PC-3 (cell line): ENCODE data around the gene HNRNPF. TPM values are rescaled to one million over a fixed set of nuclear protein-coding genes. Genes with fewer than 3 reads are reported as not detected.

Source experiments
- ATAC-seq: fragments of 200-7000 bp; cut with Tn5 transposase; 2 replicates; pipeline ENCODE4 v1.9.1; 2020; ENCODE audit warnings: mild to moderate bottlenecking, moderate library complexity
- BruUV-seq: library from RNA; stranded (reverse); fragments of 400-500 nt; replicated peaks from 2 replicates; lab custom pipeline; 2021; lab: Mats Ljungman, UMichigan
- CTCF ChIA-PET: fragments of 300-600 bp; sonication (Branson Sonifier 250); formaldehyde crosslinking; loops from one replicate; lab custom pipeline; 2022; ENCODE audit warnings: antibody characterized with exemption; lab: Charles Lee
- POLR2A ChIA-PET: fragments of 300-600 bp; sonication (Branson Sonifier 250); formaldehyde crosslinking; loops from one replicate; lab custom pipeline; 2022; ENCODE audit warnings: antibody characterized with exemption; ENCODE audit not compliant: unreplicated experiment; lab: Charles Lee
- DNase-seq: peaks from one replicate; pipeline ENCODE4 v3.0.0-alpha.2; 2015
- H2AFZ ChIP-seq: fragments of 300-600 bp; sonication (generic); 2 replicates; pipeline ENCODE4 v1.6.0; 2016; ENCODE audit warnings: antibody characterized with exemption, low read length
- H3F3A ChIP-seq: fragments of 300-600 bp; sonication (generic); one replicate; pipeline ENCODE4 v1.6.0; 2017; ENCODE audit warnings: antibody characterized with exemption, low read length, control low read depth, mild to moderate bottlenecking; ENCODE audit not compliant: unreplicated experiment
- H3K27ac ChIP-seq: fragments of 300-600 bp; sonication (generic); 2 replicates; pipeline ENCODE4 v1.5.1; 2016; ENCODE audit warnings: mild to moderate bottlenecking, low read length
- H3K27me3 ChIP-seq: fragments of 300-600 bp; sonication (generic); 2 replicates; pipeline ENCODE4 v1.6.1; 2016; ENCODE audit warnings: low read length, mixed read lengths
- H3K36me3 ChIP-seq: fragments of 300-600 bp; sonication (generic); 2 replicates; pipeline ENCODE4 v1.6.1; 2016; ENCODE audit warnings: low read depth, mixed run types, low read length, mixed read lengths
- H3K4me1 ChIP-seq: fragments of 300-600 bp; sonication (generic); 2 replicates; pipeline ENCODE4 v1.5.1; 2016; ENCODE audit warnings: low read length; ENCODE audit not compliant: insufficient read depth
- H3K4me2 ChIP-seq: fragments of 300-600 bp; sonication (generic); 2 replicates; pipeline ENCODE4 v1.6.0; 2016; ENCODE audit warnings: low read length
- H3K4me3 ChIP-seq: fragments of 300-600 bp; sonication (generic); 2 replicates; pipeline ENCODE4 v1.5.1; 2016; ENCODE audit warnings: mild to moderate bottlenecking, low read length, mixed read lengths
- H3K79me2 ChIP-seq: fragments of 300-600 bp; sonication (generic); 2 replicates; pipeline ENCODE4 v1.6.1; 2017; ENCODE audit warnings: low read length, mixed read lengths
- H3K9ac ChIP-seq: fragments of 300-600 bp; sonication (generic); 2 replicates; pipeline ENCODE4 v1.6.0; 2016; ENCODE audit warnings: mild to moderate bottlenecking, low read length
- H3K9me2 ChIP-seq: fragments of 300-600 bp; sonication (generic); replicated peaks from 2 replicates; pipeline ENCODE4 v1.6.1; 2016; ENCODE audit warnings: mixed run types, low read length, mixed read lengths
- H3K9me3 ChIP-seq: fragments of 300-600 bp; sonication (generic); 2 replicates; pipeline ENCODE4 v1.6.1; 2016; ENCODE audit warnings: low read length, mixed read lengths
- H4K20me1 ChIP-seq: fragments of 300-600 bp; sonication (generic); 2 replicates; pipeline ENCODE4 v1.6.1; 2016; ENCODE audit warnings: low read length, mixed read lengths
- EZH2 ChIP-seq: fragments of 300-600 bp; sonication (generic); IDR thresholded peaks from one replicate; pipeline ENCODE4 v1.6.1; 2017; ENCODE audit warnings: antibody characterized with exemption, mild to moderate bottlenecking, low read length; ENCODE audit not compliant: unreplicated experiment
- EZH2phosphoT487 ChIP-seq: fragments of 300-600 bp; sonication (generic); IDR thresholded peaks from 2 replicates; pipeline ENCODE4 v1.6.1; 2018; ENCODE audit warnings: mild to moderate bottlenecking, antibody characterized with exemption, low read length, borderline replicate concordance
- intact Hi-C: fragments of 100-400 bp; cut with micrococcal nuclease; formaldehyde crosslinking; loops from 2 replicates; pipeline ENCODE4 v1.9.0; 2023
- total RNA-seq: library from RNA; depleted of rRNA; stranded (reverse); fragments of >200 nt; gene quantifications from 2 replicates; pipeline ENCODE4 v1.2.3, GENCODE V29; 2014
- TF ChIP-seq, protein P1 (sequence below): fragments of 300-600 bp; sonication (generic); conservative IDR thresholded peaks from 2 replicates; pipeline ENCODE4 v1.5.1; 2017; ENCODE audit warnings: antibody characterized with exemption, low read depth, mild to moderate bottlenecking, low read length

HNRNPF gene
- total RNA-seq, 1 experiment from 2014 or later: 421 TPM

- H3K36me3 ChIP-seq: peaks cover 42% of the 10 kb centered on the region
- intact Hi-C loops: no loop called here
- TF ChIP-seq, protein P1, sequence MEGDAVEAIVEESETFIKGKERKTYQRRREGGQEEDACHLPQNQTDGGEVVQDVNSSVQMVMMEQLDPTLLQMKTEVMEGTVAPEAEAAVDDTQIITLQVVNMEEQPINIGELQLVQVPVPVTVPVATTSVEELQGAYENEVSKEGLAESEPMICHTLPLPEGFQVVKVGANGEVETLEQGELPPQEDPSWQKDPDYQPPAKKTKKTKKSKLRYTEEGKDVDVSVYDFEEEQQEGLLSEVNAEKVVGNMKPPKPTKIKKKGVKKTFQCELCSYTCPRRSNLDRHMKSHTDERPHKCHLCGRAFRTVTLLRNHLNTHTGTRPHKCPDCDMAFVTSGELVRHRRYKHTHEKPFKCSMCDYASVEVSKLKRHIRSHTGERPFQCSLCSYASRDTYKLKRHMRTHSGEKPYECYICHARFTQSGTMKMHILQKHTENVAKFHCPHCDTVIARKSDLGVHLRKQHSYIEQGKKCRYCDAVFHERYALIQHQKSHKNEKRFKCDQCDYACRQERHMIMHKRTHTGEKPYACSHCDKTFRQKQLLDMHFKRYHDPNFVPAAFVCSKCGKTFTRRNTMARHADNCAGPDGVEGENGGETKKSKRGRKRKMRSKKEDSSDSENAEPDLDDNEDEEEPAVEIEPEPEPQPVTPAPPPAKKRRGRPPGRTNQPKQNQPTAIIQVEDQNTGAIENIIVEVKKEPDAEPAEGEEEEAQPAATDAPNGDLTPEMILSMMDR: no peak
- TF ChIP-seq EZH2phosphoT487 (no peak), EZH2 (no peak)
- peaks cover 12% of the 10 kb centered on the region for H3F3A ChIP-seq
- BruUV-seq: TSS peak; percentile 6
- H3K4me3 ChIP-seq: no peak overlapping the region
- no peaks in the 10 kb centered on the region for H3K4me1 ChIP-seq
- H3K27ac ChIP-seq: no peak overlapping the region
- DNase-seq: peak; percentile 27
- no peak overlapping the region for H3K9ac ChIP-seq
- peaks cover 56% of the 10 kb centered on the region for H4K20me1 ChIP-seq
- ATAC-seq: peak; percentile 27
- H3K9me2 ChIP-seq: no peaks in the 10 kb centered on the region
- no peak overlapping the region for H2AFZ ChIP-seq
- H3K27me3 ChIP-seq: no peaks in the 10 kb centered on the region
- peaks cover 23% of the 10 kb centered on the region for H3K79me2 ChIP-seq
- ChIA-PET POLR2A (no interaction called here), CTCF (no interaction called here)
- H3K9me3 ChIP-seq: no peaks in the 10 kb centered on the region
- no peak overlapping the region for H3K4me2 ChIP-seq
Measured at GRCh38 chr10:43384252-43385221, 24.4 kb downstream of the HNRNPF start.

GRCh38 chr10:43383204-43383971 lies 25.6 kb downstream of the HNRNPF start:
- H3K4me2 ChIP-seq: no peak overlapping the region
- no peaks in the 10 kb centered on the region for H3K9me2 ChIP-seq
- POLR2A ChIA-PET: no interaction called here
- no peaks in the 10 kb centered on the region for H3K9me3 ChIP-seq
- H4K20me1 ChIP-seq: peaks cover 45% of the 10 kb centered on the region
- no peak overlapping the region for H3K9ac ChIP-seq
- no peak overlapping the region for H2AFZ ChIP-seq
- ATAC-seq (peak; percentile 11), DNase-seq (no peak)
- intact Hi-C loops: no loop called here
- peaks cover 12% of the 10 kb centered on the region for H3F3A ChIP-seq
- peaks cover 12% of the 10 kb centered on the region for H3K79me2 ChIP-seq
- H3K27ac ChIP-seq: no peak overlapping the region
- BruUV-seq: no TSS peak
- H3K4me1 ChIP-seq: no peaks in the 10 kb centered on the region
- H3K27me3 ChIP-seq: no peaks in the 10 kb centered on the region
- CTCF ChIA-PET: no interaction called here
- TF ChIP-seq, protein P1: no peak
- TF ChIP-seq EZH2: no peak
- TF ChIP-seq EZH2phosphoT487: no peak
- peaks cover 31% of the 10 kb centered on the region for H3K36me3 ChIP-seq
- no peak overlapping the region for H3K4me3 ChIP-seq
